ENCODE results near the gene IGSF6.
"Not testable (repeated sequence)": the region's sequence is repeated elsewhere in the genome, so short reads cannot be mapped to it uniquely, and the experiment has no call there.

IGSF6 gene

GRCh38 chr16:21629616-21630539, 22.5 kb downstream of the IGSF6 start:
- not testable (repeated sequence) for DNase-seq (ENCODE audit: low read depth)

GRCh38 chr16:21628772-21629171, 23.6 kb downstream of the IGSF6 start:
- DNase-seq (ENCODE audit: low read depth), result no peak

GRCh38 chr16:21628121-21628726, 24.2 kb downstream of the IGSF6 start:
- no peak for DNase-seq (ENCODE audit: low read depth)

GRCh38 chr16:21626659-21627277, 25.6 kb downstream of the IGSF6 start:
- no peak for DNase-seq (ENCODE audit: low read depth)

- no peak for DNase-seq (ENCODE audit: low read depth)
Observed at GRCh38 chr16:21625026-21625425, 27.4 kb downstream of the IGSF6 start.

GRCh38 chr16:21622545-21622944, 29.9 kb downstream of the IGSF6 start:
- DNase-seq (ENCODE audit: low read depth), result no peak

- DNase-seq (ENCODE audit: low read depth), result no peak
Observed at GRCh38 chr16:21620592-21620991, 31.8 kb downstream of the IGSF6 start.

- no peak for DNase-seq (ENCODE audit: low read depth)
Observed at GRCh38 chr16:21619765-21620425, 32.5 kb downstream of the IGSF6 start.

- DNase-seq (ENCODE audit: low read depth), result no peak
Observed at GRCh38 chr16:21618281-21618680, 34.1 kb downstream of the IGSF6 start.

- DNase-seq (ENCODE audit: low read depth), result no peak
Observed at GRCh38 chr16:21617607-21618006, 34.8 kb downstream of the IGSF6 start.

- no peak for DNase-seq (ENCODE audit: low read depth)
Observed at GRCh38 chr16:21614896-21615295, 37.5 kb downstream of the IGSF6 start.

- no peak for DNase-seq (ENCODE audit: low read depth)
Observed at GRCh38 chr16:21613781-21614180, 38.6 kb downstream of the IGSF6 start.

- DNase-seq (ENCODE audit: low read depth), result no peak
Observed at GRCh38 chr16:21613361-21613760, 39.0 kb downstream of the IGSF6 start.

- DNase-seq (ENCODE audit: low read depth), result no peak
Observed at GRCh38 chr16:21611556-21612384, 40.6 kb downstream of the IGSF6 start.

GRCh38 chr16:21611198-21611555, 41.2 kb downstream of the IGSF6 start:
- DNase-seq (ENCODE audit: low read depth), result no peak

- DNase-seq (ENCODE audit: low read depth), result no peak
Observed at GRCh38 chr16:21610766-21611165, 41.6 kb downstream of the IGSF6 start.

GRCh38 chr16:21610006-21610544, 42.3 kb downstream of the IGSF6 start:
- no peak for DNase-seq (ENCODE audit: low read depth)

GRCh38 chr16:21608639-21609328, 43.6 kb downstream of the IGSF6 start:
- no peak for DNase-seq (ENCODE audit: low read depth)

- not testable (repeated sequence) for DNase-seq (ENCODE audit: low read depth)
Observed at GRCh38 chr16:21605848-21606247, 46.6 kb downstream of the IGSF6 start.

GRCh38 chr16:21603928-21604327, 48.5 kb downstream of the IGSF6 start:
- DNase-seq (ENCODE audit: low read depth), result no peak

- DNase-seq (ENCODE audit: low read depth), result no peak
Observed at GRCh38 chr16:21602785-21603184, 49.6 kb downstream of the IGSF6 start.
